ENCODE data around the gene INCENP.

INCENP gene

DNA sequence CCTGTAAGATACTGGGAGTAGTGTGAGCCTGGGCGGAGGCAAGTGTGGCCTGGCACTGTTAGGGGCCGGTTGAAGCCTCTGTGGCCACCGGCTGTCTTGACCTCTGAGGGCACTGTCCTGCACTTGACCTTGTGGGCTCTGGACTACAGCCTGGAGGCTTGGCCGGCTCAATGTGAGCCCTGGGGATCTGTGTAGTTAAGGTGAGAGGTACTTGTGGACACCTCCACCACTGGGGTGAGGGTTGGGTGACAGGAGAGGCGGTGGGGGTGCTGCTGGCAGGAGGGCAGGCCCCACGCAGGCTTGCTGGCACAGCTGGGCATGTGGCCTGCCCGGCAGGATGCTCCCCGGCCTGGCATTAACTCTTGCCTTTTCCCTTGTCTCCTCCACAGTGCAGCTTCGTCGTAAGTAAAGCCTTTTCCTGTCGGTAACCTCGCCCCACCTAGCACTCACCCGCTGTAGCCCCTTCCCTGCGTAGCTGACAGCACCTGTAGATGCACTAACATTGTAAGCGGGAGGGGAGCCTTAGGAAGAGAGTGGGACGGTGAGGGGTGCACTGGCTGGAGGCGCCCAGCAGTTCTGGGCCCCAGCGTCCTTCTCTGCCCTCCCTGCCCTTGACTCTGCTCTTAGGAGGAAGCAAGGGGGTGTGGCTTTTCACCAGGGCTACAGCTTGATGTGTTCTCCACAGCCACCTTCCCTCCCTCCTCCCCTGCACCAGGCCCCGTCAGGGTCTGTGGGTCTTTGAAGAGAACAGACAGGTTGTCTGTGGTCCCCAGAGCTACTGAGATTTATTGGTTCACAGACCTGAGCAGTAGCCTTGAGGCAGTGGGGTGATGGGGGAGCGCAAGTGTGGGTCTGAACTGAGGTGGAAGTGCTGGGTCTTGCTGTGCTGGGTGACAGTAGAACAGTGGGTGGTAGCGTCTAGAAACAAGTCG is 17.6 kb downstream of the INCENP start:
- no peak for DNase-seq

DNA sequence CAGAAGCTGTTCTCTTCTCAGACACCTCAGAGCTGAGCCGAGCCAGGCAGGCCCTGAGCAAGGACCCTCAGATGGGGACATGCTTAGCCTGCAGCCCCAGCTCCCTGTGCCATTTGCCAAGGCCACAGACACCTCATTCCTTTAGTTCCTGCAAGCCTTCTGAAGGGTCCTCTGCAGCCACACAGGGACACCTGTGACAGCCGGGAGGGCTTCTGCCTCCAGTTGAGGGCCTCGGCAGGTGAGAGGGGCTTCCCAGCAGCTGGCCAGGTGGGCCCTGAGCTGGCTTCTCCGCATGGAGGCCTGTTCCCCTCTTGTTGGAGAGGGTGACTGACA is 18.2 kb downstream of the INCENP start:
- no peak for DNase-seq

DNA sequence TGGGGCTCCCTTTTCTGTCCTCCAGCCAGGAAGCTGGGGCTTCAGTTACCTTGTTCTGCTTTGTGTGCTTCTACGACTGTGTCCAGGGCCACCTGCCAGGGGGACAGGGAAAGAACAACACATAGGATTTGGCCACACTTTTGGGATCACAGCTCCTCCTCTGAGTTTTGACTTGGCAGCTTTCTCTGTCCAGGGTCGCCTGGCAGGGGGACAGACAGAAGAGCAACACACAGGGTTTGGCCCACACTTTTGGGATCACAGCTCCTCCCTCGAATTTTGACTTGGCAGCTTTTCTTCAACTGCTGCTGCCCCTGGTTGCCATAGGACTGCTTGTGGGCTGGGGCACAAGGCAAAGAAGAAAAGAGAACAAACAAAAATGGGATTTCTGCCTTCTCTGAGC is 19.1 kb downstream of the INCENP start:
- no peak for DNase-seq

DNA sequence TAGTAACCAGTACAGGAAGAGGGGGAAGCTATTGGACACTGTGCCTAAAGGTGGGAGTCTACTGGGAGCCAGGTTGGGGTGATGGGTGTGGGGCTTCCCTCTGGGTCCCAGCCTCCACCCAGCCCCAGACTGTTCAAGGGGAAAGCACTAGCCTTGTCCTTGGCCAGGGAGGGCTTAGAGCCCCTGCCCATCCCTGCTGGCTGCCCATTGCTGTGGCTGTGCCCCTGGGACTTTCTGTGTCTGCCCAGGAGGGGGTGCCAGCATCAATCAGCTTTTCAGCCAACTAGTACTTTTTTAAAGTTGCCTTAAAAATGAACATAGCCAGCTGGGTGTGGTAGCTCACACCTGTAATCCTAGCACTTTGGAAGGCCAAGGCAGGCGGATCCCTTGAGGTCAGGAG is 19.9 kb downstream of the INCENP start:
- DNase-seq = no peak

DNA sequence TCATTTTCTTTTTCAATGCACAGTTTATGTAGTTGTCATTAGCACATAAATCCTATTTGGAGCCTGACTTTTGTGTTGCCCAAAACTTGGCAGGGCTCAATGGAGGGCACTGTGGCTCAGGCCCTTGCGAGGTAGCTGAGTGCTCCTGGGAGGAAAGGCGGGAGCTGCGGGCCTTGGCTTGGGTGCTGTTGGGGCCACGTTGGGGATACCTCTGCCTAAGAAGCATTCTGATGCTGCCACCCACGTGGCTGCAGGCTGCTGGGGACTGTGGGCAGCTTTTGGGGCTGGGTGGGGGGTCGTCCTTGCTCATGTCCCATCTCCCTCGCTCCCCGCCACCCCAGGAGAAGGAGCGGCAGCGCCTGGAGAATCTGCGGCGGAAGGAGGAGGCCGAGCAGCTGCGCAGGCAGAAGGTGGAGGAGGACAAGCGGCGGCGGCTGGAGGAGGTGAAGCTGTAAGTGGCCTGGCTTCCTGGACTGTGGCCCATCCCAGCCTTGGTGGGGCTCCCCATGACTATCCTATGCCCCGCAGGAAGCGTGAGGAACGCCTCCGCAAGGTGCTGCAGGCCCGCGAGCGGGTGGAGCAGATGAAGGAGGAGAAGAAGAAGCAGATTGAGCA is 20.9 kb downstream of the INCENP start:
- no peak for DNase-seq

DNA sequence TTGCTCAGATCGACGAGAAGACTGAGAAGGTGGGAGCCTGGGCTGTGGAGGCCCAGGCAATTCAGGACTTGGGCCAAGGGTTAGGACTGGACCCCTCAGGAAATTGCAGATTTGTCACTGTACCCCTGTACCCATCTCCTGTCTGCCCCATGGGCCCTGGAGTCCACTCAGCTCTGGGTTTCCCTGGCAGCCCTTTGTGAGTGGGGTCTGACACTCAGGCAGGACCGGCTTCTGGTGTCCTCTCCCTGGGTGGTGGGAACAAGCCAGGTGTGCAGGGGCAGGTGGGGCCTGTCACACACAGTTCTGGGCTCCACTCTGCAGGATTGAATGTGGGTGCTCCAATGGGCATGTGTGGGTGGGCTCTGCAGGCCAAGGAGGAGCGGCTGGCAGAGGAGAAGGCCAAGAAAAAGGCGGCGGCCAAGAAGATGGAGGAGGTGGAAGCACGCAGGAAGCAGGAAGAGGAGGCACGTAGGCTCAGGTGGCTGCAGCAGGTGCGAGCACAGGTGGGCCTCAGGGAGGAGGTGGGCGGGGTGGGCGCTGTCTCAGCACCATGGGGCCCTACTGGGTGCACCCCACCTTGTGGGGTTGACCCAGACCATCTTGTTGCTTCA is 21.6 kb downstream of the INCENP start:
- DNase-seq = no peak

DNA sequence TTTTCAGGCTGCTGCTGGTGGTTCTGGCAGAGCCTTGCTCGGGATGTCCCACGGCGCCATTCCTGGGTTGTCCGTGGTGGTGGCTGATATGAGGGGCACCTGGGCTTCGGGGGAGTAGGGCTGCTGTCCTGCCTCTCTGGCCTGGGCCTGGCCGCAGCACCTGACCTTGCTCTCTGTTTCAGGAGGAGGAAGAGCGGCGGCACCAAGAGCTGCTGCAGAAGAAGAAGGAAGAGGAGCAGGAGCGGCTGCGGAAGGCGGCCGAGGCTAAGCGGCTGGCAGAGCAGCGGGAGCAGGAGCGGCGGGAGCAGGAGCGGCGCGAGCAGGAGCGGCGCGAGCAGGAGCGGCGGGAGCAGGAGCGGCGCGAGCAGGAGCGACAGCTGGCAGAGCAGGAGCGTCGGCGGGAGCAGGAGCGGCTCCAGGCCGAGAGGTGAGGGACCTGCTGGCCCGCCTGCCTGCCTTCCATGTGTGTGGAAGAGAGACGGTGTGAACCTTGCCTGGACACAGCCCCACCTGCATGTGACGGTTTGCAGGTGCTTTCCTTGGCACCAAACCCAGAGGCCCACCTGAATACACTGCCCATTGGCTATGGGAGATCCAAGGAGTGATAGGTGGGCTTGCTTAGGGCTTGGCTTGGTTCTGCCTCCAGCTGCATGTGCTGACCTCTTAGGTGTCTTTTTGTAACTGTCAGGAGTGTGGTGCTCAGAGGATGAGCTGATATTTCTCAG is 22.8 kb downstream of the INCENP start:
- no peak for DNase-seq

DNA sequence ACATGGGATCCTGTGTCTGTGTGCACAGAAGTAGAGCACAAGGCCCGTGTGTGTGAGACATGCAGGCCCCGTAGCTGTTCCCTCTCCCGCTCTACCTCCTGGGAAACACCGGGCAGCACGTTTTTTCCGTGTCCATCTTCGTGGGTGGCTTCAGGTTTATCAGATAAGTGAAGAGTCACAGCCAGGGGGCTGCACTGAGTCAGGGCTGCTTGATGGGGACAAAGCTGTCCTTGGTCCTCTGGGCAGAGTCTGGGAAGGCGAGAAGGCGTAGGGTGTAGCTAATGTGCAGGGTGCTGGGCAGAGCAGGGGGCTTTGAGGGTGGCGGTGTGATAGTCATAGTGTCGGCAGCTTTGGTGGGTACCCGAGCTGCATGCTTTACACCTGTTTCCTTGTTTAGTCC is 23.7 kb downstream of the INCENP start:
- no peak for DNase-seq

DNA sequence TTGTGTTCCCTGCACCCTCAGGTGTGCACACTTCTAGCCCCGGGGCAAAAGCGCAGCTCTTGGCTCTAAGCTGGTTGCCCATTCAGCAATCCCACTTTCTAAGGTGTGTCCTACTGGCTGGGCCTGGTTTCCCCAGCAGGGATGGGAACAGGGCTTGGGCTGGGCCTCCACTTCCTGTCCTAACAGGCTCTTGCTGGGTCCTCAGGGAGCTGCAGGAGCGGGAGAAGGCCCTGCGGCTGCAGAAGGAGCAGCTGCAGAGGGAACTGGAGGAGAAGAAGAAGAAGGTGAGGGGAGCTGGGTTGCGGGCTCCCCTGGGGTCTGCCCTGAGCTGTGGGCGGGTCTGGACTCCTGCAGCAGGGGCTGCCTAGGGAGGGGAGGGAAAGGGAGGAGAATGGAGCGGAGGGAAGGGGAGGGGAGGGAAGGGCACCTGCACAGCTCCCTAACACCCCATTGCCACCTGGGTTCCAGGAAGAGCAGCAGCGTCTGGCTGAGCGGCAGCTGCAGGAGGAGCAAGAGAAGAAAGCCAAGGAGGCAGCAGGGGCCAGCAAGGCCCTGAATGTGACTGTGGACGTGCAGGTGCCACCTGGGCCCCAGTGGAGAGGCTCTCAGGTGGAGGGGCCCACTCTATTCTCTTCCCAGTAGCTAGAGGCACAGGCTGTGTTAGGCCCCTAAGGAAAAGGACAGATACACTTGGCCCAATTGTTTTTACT is 24.6 kb downstream of the INCENP start:
- DNase-seq = no peak

DNA sequence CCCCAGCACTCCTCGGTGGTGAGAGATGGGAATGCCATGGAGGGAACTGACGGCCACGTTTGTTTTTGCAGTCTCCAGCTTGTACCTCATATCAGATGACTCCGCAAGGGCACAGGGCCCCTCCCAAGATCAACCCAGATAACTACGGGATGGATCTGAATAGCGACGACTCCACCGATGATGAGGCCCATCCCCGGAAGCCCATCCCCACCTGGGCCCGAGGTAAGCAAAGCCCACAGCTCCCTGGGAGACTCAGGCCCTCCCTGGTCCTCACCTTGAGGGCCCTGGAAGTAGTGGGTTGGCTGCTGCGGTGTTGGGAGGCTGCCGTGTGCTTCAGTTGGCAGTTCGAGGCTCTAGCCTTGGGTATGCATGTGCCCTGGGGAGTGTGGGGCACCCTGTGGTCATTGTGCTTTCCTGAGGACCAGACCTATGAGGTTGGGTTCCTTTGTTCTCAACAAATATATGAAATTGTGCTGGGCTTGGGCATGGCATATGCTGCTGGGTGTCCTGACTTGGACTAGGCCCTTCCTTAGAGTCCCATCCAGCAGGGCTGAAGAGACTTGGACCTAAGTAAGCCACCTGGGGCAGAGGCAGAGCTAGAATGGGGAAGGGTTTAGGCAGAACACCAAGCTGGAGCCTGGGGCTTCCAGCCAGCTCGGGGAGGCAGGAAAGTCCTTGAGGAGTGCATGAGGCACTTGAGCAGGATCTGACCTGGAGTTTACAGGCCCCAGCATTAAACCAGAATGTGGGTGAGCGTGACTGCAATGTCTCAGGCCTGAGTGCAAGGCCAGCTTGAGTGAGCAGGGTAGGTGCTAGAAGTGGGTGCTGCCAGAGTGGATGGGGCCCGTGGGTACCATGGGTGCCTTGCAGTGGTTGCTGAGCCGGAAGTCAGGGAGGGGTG is 26.4 kb downstream of the INCENP start:
- no peak for DNase-seq

DNA sequence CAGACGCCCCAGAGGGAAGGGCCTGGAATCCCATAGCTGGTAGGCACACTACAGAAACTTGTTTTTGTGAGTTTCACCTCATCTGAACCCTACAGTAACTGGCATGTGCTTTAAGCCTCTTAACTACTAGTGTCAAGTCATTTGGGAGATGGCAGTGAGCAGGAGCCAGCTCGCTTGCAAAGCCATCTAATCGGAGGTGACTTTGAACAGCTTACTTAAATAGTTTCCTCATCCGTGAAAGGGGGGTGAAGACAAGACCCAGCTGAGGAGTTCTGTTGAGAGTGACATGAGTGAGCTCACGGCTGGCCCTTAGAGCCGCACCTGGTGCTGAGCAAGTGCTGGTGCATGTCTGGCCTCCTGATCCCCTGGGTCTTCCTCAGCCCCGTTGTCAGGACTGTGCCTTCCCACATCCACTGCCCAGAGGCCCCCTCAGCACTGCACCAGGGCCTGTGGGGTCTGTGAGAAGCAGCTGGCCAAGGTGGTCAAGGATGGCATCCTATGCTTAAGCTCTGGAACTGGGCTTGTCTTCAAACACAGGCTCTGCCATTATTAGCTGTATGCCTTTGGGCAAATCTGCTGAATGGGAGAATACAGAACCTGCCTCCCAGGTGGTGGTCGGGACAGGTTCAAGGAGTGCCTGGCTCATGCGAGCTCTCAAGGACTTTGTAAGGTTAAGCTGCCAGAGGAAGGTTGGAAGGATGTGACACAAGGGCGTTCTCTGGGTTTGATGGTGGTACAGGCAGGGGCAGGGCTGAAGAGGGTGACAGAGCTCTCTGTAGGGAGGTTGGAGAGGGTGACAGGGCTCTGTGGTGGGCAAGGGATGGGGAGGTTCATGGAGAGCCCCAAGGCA is 27.3 kb downstream of the INCENP start:
- DNase-seq = no peak

DNA sequence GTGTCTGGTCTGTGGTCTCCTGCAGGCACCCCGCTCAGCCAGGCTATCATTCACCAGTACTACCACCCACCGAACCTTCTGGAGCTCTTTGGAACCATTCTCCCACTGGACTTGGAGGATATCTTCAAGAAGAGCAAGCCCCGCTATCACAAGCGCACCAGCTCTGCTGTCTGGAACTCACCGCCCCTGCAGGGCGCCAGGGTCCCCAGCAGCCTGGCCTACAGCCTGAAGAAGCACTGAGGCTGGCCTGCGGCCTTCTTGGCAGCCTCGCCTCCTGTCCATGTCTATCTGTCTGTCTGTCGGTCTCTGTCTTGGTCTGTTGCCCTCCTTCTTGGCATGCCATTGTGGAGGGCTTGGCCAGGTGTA is 27.9 kb downstream of the INCENP start:
- DNase-seq = no peak

DNA sequence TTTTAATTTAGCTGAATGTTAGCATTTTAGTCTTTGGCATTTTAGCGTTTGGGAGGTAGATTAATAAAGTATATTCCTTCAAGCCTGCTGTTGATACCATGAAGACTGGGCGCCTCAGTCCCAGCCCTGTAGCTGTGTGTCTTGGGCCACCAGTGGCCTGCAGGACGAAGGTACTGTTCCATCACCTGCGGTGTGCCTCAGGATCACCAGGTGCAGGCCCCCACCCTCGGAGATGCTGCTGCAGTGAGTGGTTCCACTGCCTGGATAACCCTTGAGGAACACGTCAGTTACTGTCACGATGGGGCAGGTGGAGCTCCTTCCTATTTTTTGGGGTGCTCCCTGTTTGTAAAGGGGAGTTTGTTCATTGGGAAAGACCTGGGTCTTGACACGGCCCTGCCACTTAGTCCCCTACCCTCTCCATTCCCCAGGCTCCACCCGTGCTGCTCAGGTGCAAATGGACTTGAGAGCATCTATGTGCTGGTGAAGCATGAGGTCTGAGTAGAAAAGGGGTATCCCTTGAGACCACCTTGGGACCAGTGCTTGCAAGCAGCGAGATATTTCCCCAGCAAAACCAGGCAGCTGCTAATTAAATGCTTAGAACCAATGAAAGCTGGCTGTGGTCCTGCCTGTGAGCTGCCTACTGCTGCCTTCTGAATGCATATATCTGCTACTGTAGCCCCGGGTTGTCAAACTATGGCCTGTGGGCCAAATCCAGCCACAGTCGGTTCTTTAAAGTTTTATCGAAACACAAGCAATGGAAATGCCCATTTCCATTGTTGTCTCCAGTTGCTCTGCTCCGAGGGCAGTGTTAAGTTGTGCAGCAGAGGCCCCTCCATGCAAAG is 28.7 kb downstream of the INCENP start:
- DNase-seq = no peak

DNA sequence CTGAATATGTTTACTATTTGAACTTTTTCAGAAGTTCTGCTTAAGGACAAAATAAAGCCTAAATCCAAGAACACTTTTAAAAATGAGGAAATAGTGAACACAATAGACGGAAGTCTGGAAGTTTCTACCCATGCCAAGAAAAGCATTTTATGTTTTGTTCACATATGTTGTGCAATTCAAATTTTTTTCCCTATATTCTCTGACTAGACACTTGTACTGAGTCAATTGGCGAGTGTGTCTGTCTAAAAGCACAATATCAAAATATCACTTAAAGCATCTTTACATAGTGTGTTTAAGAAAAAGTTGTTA is 29.2 kb downstream of the INCENP start:
- no peak for DNase-seq

DNA sequence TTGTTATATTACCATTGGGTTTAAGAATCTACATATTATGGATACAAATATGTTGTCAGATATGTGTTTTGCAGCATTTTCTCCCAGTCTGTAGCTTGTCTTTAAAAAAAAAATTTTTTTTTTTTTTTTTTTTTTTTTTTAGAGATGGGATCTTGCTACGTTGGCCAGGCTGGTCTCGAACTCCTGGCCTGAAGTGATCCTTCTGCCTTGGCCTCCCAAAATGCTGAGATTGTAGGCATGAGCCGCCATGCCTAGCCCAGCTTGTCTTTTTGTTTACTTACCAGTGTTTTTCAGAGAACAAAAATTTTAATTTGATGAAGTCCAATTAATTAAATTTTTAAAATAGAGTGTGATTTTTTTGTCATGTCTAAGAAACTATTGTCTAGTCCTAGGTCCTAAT is 29.8 kb downstream of the INCENP start:
- DNase-seq = no peak

DNA sequence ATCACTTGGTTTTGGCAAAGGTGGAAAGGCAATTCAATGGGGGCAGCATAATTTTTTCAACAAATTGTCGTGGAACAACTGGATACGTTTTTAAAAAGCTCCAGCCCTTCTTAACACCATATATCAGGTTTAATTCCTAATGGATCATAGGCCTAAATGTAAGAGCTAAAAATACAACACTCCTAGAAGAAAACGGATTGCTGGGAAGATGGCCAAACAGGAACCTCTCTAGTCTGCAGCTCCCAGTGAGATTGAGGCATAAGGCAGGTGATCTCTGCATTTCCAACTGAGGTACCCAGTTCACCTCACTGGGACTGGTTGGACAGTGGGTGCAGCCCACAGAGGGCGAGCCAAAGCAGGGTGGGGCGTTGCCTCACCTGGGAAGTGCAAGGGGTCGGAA is 33.8 kb downstream of the INCENP start:
- no peak for DNase-seq

DNA sequence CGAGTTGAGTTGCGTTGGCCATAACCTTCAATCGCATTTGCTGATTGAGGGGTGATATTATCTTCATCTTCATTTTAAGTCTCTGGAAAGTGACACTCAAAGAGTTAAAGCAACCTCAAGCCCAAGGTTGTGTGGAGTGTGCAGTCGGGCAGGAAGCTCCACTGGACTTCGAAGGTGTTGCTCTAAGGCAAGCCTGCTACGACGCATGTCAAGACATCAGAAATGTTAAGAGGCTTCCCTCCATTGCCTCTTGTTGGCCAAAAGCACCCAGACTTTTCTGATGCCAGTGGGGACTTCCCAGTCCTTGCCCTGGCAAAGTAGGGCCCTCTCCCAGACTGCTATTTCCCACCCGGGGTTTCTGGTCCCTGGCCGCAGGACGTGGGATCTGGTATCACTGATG is 42.6 kb downstream of the INCENP start:
- no peak for DNase-seq

DNA sequence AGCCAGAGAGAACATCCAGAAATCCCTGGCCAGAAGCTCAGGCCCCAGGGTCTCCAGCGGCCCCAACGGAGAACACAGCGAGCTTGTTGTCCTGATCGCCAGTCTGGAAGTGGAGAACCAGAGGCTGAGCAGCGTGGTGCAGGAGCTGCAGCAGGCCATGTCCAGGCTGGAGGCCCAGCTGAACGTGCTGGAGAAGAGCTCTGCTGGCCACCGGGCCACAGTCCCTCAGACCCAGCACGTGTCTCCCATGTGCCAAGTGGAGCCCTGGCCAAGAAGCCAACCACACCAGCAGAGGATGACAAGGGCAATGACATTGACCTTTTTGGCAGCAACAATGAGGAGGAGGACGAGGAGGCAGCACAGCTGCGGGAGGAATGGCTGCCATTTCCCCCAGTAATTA is 45.6 kb downstream of the INCENP start:
- no peak for DNase-seq

DNA sequence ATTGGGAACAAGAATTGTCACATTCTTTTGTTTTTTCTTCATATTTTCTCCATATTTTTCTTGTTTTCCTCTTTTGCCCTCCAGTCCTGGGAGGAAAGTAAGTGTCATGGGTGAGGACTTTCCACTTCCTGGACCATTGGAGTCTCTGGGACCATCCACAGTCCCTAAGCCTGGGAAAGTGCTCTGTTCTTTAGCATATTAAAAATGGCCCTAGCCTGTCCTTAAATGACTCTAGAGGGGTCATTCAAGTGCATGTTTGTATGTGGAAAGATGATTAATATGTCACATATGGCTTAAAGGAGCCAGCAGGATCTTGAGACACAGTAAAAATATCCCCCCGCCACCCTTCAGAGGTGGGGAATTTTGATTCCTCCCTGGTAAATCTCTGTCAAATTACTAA is 46.1 kb downstream of the INCENP start:
- no peak for DNase-seq

DNA sequence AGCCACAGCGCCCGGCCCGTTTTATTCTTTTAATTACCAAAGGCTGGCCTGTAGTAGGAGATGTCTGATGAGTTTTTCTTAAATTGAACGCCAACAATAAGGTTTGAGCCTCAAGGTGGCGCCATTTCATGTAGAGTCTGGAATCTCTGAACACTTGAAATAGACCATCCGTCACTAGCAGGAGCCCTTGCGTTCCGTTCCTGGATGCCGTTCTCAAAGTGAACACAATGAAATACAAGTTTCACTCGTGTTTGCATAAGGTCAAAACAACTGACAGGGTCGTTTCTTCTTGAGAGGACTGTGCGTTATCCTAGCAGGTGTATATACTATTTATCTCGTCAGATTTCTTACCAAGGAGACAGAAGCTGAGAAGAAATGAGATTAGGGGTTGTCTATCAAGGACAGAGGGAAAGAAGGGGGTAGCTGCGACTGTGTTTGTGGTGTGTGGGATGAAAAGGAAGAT is 47.5 kb downstream of the INCENP start:
- DNase-seq = no peak

Measured in T1000 (cell line).